T-helper 1 cell treated with Interleukin-12 subunit alpha and Interleukin-12 subunit beta and Interleukin-4 antibody, amounts not matched to agents 30 ng/mL and 1 ng/mL, for 36 hours (primary cell): ENCODE measurements around the gene SPRY1. TPM values are rescaled to one million over a fixed set of nuclear protein-coding genes. Genes with fewer than 3 reads are reported as not detected.

ENCODE experiments used
- intact Hi-C: fragments of 100-400 bp; cut with micrococcal nuclease; formaldehyde crosslinking; loops from one replicate; pipeline ENCODE4 v1.15.1; 2024
- total RNA-seq: library from RNA; stranded (reverse); gene quantifications from 2 replicates; pipeline ENCODE4 v1.2.3, GENCODE V29; 2022

Gene SPRY1
- total RNA-seq, 1 donor from 2014 or later, result 18.1 TPM

DNA sequence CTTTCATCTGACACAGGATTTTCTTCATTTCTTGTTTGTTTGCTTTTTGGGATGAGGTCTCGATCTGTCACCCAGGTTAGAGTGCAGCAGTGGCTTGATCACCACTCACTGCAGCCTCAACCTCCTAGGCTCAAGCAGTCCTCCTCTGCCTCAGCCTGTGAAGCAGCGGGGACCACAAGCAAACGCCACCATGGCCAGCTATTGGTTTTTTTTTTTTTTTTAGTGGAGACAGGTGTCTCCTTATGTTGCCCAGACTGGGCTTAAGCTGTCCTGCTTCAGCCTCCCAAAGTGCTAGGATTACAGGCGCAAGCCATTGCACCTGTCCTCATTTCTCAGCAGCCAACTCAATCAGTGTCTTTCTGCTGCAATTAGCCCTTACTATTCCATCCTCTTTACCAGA lies 10.3 kb downstream of the SPRY1 start:
- intact Hi-C loops, result no loop called here

DNA sequence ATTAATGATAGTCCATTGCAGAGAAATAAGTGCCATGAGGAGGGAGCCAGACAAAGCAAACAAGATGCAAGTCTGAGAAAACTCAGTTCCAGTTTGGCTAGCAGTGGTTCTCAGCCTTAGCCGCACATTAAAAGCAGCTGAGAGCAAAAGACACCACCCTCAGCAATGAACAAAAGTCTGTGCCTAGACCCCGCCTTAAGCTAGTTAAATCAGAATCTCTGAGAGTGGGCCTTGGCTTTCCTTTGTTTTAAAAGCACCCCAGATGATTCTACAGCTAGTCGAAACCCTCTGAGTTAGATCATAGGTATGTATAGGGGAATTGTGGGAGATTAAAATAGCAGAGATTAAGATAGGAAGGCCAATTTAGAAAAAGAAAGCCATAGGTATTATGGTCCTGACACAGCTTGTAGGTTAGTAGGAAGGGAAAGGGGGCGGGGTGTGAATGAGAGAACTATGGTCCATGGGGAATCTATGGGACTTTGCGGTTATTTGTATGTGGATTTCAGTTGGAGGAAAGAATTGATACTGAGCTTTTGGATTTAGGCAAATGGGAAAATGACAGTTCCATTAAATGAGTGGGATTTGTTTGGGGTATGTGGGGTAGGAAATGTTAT lies 12.0 kb downstream of the SPRY1 start:
- intact Hi-C loops, result no loop called here

DNA sequence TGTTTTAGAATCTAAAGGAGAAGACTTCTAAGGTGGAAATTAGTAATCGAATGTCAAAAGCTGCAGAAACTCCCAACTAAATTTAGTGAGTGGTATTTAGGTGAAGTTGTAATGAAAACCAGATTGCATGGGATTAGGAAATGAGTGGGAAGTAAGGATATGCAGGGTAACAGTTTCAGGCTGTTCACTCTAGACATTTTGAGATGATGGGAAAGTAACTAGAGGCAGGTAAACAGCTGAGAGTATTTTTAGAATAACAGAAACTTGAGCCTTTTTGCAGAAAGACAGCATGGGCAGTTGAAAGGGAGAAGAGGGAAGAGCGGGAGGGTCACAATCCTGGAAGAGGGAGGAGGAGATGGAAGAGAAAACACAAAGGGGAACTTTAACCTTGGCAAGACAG lies 12.7 kb downstream of the SPRY1 start:
- intact Hi-C loops, result no loop called here

DNA sequence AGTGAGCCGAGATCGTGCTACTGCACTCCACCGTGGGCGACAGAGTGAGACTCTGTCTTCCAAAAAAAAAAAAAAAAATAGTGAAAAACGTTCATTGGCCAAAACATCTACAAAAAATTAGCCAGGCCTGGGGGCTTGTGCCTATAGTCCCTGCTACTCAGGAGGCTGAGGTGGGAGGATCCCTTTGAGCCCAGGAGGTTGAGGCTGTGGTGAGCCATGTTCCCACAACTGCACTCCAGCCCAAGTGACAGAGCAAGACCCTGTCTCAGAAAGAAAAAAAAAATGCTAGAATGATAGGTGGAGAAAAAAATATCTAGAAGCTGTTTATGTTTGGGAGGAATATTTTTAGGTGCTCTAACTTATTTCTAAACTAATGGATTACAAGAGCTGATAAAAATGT lies 14.9 kb downstream of the SPRY1 start:
- intact Hi-C loops, result loop anchor here (10.0 kb wide), 1 partner anchor 957 kb away; the partner anchor contains the start of gene IL2

DNA sequence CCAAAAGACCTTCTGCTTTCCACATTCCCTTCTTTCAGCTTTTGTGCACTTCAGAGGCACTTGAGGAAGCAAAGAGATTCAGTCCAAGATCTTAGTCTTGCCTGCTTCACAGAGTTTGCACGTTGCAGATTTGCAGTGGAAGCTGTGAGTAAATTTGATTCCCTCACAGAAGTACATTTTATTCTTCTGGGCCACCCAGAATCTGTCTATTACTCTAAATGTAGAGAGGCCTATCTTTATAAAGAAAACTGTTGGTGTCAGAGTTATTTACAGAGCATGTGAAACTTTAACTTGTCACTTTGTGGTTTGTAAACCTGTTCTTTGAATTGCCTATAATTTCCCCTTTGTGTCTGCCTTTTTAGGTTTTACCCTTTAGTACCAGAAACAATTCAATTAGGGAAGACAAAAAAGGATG lies 15.5 kb downstream of the SPRY1 start:
- intact Hi-C loops, result loop anchor here (1.0 to 10.0 kb wide), 3 partner anchors 13 to 957 kb away; partner anchors contain the start of gene IL2

DNA sequence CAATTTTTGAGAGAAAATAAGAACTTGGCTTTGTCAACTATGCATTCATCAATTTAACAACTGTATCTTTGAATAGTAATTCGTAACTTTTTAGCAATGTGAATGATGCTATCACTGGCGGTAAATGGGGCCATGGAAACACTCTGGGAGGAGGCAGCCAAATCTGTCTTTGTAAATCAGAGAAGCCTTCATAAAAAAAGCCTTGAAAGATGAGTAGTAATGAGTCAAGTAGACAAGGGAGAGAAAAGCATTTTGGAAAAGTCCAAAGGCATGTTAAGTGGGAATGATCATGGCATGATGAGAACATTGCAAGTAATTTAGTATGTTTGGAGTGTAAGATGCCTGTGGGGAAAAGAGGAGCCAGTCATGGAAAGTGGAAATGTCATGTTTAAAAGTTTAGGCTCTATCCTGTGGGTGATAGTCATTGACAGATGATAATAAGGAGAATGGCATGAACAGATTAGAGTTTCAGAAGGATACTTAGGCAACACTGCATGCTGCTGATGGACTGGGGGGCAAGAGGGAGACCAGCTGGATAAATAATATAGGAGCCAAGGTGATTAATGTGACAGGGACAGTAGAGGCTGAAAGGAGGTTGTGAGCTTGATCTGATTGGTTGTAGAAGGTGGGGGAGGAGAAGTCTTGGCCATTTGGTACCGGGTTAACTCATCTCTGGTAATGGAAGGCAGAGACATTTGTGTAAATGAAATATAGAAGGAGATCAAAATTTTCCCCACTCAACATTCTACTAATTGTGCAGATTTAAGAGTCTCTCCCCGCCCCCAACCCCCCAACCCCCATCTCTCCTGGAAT lies 16.3 kb downstream of the SPRY1 start:
- intact Hi-C loops, result loop anchor here (1.0 to 10.0 kb wide), 5 partner anchors 8 to 958 kb away; partner anchors contain the start of gene IL2

DNA sequence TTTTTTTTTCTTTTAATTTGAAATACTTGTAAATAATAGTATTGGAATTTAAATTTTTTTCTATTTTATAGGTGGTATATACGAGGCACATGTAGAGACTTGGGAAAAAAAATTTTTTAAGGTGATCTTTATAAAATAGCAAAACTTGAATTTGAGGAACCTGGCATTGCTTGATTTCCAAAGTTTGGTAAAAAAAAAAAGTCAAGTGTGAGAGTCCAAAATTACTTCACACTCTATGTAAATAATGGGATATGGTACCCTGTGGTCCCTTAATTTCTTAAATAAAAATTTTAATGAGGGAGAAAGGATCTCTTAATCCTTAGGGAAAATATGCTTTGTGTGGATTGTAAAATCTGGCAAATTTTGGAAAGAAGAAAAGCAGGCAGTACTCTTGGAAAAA lies 19.0 kb downstream of the SPRY1 start:
- intact Hi-C loops, result loop anchor here (10.0 kb wide), 1 partner anchor 961 kb away; the partner anchor contains the start of gene IL2

DNA sequence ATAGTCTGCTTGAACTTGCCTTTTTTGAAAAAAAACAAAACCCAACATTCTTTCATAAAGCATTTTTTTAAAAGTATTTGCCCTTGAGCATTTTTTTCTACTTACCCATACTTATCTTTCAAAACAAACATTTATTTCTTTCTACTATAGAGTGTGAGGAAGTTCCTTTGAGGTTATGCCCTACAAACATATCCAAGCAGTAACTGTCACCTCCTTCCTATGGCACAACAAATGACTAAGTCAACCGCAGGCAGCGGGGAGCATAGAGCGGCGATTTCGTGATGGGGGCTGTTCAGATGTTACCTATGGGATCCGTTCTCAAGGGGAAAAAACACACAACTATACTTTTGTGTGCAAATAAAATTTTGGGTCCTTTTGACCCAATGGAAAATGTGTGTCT lies 19.4 kb downstream of the SPRY1 start:
- intact Hi-C loops, result loop anchor here (1.0 to 10.0 kb wide), 4 partner anchors 17 to 961 kb away; partner anchors contain the start of gene IL2

DNA sequence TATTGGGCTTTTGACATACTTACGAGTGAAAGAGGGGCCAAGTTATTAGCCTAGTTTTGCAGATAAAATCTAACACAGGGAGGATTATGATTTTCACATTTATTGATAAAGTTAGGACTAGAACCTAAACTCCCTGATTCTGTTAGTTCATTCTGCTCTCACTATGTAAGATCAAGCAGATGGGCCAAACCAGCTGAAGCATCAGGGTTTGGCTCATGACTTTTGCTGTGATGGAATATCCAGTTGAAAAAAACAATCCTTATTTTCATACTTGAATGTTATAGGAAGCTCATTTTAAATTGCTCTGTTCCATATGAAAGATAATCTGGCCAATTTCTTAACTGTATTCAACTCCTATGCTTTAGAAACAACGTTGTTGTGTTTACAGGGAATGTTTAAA lies 21.2 kb downstream of the SPRY1 start:
- intact Hi-C loops, result loop anchor here (1.0 to 10.0 kb wide), 2 partner anchors 22 to 963 kb away; partner anchors contain the start of genes IL2 and SPRY1

DNA sequence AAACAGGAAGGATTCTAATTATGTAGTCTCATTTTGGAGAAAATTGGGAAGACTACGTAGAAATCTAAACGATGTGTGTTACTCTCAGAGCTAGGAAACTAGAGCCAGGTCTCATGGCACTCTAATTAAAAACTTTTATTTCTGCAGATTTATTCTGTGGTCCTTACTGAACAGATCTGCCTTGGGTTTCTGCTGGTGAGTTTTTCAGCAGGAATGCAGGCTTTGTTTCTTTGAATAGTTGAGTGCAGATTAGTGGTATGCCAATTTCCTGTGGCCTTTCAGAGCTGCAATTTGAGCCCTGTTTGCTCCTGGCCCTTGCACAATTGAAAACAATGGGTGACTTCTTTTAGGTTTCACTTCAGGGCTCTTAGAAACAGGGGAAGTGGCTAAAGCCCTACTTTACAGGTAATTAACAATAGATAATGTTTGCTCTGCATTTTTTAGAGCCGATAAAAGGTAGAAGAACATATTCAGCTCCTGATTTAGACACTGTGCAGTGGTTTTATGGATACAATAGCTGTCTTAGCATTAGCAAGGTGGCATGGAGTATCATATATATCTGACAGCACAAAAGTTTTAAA lies 21.8 kb downstream of the SPRY1 start:
- intact Hi-C loops, result loop anchor here (1.0 to 10.0 kb wide), 2 partner anchors 22 to 964 kb away; partner anchors contain the start of genes IL2 and SPRY1

DNA sequence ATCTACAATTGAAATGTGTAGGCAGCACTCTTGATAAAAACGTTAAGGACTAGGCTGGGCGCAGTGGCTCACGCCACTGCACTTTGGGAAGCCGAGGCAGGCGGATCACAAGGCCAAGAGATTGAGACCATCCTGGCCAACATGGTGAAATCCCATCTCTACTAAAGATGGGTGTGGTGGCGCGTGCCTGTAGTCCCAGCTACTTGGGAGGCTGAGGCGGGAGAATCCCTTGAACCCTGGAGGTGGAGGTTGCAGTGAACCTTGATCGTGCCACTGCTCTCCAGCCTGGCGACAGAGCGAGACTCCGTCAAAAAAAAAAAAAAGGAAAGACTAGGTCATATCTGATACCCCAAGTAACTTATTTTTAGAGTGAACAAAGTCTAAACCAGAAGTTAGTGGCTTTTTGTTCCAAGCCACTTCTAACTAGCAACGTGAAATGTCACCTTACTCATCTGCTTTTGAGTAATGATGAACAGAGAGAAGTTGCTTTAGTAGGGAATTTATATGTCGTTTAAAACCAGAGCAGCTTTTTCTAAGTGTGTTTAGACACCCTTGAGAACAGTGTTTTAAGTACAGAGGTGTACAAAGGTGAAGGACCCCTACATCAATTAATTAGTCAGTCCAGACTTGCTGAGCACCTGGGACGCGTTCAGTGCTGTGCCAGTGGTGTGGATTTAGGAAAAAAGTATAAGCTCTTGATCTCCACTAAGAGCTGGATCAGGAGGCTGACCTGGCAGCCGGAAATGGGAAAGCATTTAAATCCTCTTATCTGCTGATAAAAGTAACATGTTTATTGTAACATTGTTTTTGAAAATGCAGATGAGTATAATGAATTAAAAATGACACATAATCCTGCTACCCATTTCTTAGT lies 23.5 kb downstream of the SPRY1 start:
- intact Hi-C loops, result loop anchor here (10.0 kb wide), 1 partner anchor 965 kb away; the partner anchor contains the start of gene IL2

DNA sequence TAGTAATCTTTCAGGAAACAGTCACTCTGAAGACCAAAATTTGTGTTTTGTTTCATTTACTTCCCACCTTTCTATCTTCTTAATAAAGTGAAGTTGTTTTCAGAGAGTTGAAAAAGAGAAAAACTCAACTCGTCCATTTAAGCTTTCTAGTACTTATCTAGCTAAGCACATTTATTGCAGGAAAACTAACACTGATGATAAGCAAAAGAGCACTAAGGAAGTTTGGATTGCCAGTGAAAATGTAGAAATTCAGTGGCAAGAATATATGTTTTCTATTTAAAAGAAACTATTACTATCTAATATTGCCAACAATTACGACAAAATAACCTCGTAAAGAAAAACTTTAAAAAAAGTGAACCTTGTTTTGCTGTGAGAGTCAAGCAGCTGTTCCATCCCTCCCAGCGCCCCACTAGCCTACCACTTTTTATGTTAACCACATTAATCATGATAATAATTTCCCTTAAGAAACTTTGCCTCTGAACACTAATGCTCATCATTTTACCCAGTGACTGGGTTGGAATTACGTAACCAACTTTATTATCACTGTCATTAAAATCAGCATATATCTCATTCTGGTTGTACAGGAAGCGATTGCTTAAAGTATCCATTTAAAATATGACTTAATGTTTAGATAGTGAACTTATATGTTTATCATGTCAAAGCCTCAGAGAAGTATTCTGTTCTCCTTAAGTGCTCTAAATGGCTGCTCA lies 24.8 kb downstream of the SPRY1 start:
- intact Hi-C loops, result no loop called here

DNA sequence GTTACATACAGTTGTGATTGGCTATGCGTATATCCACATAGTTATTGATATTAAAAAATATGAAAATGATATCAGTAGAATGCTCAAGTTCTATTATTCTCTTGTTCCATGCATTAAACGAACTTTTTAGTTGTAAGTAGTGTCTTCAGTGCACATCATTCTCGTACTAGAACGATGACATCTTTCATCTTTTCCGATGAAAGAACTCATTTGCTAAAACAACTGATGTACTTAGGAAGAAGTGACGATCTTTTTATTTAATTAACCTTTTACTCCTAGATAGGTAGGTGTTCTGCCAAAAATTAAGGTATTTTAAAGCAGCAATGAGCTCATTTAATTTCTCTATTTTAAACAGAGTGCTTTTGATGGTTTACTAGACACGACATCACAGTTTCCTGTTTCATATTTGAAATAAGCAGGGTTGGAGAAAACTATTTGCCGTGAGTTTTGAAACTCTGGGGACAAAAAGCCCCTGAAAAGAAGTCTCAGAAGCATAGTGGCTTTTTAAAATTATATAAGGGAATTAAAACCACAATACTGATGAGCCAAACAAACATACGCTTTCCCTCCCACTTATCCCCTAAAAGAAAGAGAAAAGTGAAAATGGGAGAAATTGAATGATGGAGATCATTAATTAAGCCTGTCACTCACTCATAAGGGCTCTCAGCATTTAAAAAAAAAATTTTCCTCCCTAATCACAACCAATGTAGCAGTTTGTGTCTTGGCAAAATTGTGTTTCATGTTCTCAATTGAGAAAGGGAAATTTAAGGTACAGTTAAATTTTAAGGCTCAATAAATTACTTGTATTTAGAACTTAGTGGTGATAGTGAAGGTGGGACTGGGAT lies 25.6 kb downstream of the SPRY1 start:
- intact Hi-C loops, result loop anchor here (1.0 to 2.0 kb wide), 3 partner anchors 9 to 57 kb away; no protein-coding TSS in a partner anchor

DNA sequence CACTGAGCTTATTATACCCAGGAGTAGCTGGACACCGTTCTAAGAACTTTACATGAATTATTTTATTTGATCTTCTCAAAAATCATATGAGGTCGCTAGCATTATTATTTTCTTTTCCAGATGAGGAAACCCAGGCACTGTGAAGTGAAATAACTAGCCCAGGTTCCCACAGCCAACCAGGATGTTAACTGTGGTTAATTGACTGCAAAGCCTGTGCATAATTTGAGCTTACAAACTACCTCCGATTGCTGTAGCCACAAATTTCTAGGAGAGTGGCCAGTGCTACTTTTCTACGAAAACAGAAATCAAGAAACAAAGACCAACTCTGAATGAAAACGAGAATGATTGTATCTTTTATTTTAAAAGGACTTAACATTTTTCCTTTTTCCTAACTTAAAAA lies 27.2 kb downstream of the SPRY1 start:
- intact Hi-C loops, result loop anchor here (2.0 kb wide), 1 partner anchor 55 kb away; no protein-coding TSS in a partner anchor

DNA sequence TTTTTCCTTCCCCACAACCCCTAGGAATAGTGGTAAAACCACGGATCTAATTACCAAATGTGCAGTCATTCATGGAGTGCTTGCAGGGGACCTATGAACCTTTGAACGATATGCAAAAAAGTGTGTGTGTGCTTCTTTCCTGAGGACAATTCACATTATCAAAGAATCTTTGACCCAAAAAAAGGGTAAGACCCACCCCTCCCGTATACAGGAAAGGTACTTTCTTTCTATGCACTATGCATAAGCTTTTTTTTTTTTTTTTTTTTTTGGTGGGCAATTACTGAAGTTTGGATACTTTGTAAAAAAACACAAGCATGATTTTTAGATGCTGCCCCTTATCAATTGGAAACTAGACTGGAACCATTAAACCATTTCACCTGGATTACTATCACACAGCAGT lies 31.4 kb downstream of the SPRY1 start:
- intact Hi-C loops, result no loop called here

DNA sequence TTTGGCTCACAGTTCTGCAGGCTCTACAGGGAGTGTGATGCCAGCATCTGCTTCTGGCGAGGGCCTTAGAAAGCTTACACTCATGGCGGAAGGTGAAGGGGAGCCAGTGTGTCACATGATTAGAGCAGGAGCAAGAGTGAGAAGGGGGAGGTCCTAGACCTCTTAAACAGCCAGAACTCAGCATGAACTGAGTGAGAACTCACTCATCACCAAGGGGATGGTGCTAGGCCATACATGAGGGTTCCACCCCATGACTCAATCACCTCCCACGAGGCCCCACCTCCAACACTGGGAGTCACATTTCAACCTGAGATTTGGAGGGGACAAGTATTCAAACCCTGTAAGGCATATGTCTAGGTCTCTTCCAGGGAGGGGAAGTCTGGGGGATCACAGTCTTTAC lies 33.4 kb downstream of the SPRY1 start:
- intact Hi-C loops, result no loop called here

DNA sequence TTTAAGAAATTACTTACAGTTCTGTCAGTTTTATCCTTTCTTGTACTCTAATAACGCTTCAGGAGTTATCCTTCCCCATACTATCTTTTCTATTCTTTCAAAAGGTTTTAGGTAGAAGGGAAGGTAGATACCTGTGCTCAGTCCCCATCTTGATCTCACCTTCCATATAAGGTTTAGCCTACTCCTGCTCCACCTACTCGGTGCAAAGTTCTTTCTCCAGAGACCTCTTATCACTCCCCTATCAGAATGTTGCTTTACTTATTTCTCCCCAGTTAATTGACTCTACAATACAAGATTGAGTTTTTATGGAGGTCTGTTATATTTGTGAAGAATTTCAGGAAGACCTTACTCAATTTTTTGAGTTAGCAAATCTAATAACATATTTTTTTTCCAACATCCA lies 33.9 kb downstream of the SPRY1 start:
- intact Hi-C loops, result no loop called here

DNA sequence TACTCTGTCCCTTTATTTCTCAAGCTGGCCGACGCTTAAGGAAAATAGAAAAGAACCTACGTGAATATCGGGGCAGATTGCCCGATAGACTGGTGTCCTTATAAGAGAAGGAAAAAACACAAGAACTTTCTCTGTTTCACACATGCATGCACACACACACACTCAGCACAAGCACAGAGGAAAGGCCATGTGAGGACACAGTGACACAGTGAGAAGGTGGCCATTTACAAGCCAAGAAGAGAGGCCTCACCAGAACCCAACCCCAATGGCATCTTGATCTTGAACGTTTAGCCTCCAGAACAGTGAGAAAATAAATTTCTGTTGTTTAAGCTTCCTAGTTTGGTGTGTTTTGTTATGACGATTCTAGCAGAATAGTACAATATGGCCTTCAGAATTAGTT lies 37.0 kb downstream of the SPRY1 start:
- intact Hi-C loops, result no loop called here

DNA sequence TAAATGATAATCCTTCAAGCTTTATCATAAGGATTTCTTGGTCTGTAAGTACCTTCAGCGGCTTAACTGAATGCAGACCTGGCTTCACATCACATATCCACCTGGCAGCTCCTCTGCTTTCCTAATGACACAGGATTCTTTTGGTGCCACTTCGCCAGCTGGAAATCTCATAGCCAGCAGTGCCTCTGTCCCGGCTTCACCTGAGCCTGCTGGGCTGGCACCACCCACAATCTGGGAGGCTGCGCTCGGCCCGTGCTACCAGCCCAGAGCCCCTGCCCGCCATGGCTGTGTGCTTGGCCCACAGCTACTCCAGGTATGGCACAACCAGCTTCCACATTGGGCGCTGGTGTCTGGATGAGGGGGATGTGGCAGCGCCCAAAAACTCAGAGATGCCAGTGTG lies 37.4 kb downstream of the SPRY1 start:
- intact Hi-C loops, result no loop called here
